GM12865 (cell line): Measurements from ENCODE around the gene RAB44.
A peak's percentile ranks its signal among the peaks of the same experiment; 100 is the strongest.
"Not testable (repeated sequence)": the region's sequence is repeated elsewhere in the genome, so short reads cannot be mapped to it uniquely, and the experiment has no call there.

ENCODE experiments used
- DNase-seq: peaks from one replicate; pipeline ENCODE4 v3.0.0; 2010; ENCODE audit warnings: low read depth
- H3K4me3 ChIP-seq: 2 replicates; pipeline ENCODE4 v1.5.1; 2011; ENCODE audit warnings: mild to moderate bottlenecking, low read depth, low read length, control low read depth
- TF ChIP-seq, protein P1 (sequence below): IDR thresholded peaks from 2 replicates; pipeline ENCODE4 v1.5.1; 2011; ENCODE audit warnings: low read length, control low read depth, low read depth, inconsistent platforms; ENCODE audit not compliant: insufficient read depth; ENCODE audit errors: missing control alignments

Gene RAB44

GRCh38 chr6:36701401-36701991 lies 3.9 kb downstream of the RAB44 start:
- no peak overlapping the region for H3K4me3 ChIP-seq
- TF ChIP-seq, protein P1, sequence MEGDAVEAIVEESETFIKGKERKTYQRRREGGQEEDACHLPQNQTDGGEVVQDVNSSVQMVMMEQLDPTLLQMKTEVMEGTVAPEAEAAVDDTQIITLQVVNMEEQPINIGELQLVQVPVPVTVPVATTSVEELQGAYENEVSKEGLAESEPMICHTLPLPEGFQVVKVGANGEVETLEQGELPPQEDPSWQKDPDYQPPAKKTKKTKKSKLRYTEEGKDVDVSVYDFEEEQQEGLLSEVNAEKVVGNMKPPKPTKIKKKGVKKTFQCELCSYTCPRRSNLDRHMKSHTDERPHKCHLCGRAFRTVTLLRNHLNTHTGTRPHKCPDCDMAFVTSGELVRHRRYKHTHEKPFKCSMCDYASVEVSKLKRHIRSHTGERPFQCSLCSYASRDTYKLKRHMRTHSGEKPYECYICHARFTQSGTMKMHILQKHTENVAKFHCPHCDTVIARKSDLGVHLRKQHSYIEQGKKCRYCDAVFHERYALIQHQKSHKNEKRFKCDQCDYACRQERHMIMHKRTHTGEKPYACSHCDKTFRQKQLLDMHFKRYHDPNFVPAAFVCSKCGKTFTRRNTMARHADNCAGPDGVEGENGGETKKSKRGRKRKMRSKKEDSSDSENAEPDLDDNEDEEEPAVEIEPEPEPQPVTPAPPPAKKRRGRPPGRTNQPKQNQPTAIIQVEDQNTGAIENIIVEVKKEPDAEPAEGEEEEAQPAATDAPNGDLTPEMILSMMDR: peak; percentile 42
- DNase-seq: peak; percentile 45

GRCh38 chr6:36702656-36703055 lies 5.0 kb downstream of the RAB44 start:
- no peak overlapping the region for H3K4me3 ChIP-seq
- TF ChIP-seq, protein P1: no peak
- no peak for DNase-seq

DNA sequence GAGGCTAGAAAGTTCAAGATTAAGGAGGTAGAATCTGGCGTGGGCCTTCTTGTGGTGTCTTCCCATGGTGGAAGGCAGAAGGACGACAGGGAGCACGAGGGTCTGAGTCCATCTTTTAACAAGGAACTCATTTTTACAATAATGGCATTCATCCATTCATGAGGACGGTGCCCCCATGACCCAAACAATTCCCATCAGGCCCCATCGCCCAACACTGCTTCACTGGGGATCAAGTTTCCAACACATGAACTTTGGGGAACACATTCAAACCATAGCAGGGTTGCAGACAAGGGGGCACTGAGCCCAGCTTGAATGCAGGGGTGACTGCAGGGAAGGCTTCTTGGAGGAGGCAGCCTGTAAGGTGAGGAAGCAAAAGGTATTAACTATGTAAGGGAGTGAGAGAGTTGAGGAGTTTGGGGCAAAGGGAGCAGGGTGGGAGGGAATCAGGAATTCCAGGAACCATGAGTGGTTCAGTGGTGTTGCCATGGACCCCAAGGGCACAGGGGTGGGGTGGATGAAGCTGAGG lies 5.5 kb downstream of the RAB44 start:
- TF ChIP-seq, protein P1: no peak

GRCh38 chr6:36703982-36704381 lies 6.4 kb downstream of the RAB44 start:
- TF ChIP-seq, protein P1: no peak
- DNase-seq: no peak
- no peak overlapping the region for H3K4me3 ChIP-seq

More for the DNA sequence above, 5.5 kb downstream of the RAB44 start:
- H3K4me3 ChIP-seq: no peak overlapping the region
- no peak for DNase-seq

- not testable (repeated sequence) for H3K4me3 ChIP-seq, DNase-seq
Measured at GRCh38 chr6:36704961-36705577, 7.4 kb downstream of the RAB44 start.

DNA sequence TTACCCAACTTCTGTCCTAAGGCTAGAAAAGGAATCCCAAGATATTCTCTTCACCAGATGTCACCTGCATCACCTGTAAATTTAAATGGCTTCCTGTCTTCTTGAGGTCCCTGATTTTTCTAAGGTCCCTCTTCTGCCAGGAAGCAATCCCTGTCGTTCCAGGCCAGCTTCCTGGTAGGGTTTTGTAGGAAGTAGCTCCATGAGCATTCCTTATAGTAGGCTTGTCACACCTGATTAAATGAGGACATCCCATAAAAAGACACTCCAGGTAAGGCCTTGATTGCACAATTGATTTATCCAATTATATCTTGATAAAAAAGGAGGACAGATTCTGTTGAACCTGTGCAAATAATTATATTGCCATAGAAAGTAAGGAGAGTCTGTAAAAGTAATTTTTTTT lies 8.7 kb downstream of the RAB44 start:
- no peak for DNase-seq
- TF ChIP-seq, protein P1: no peak
- no peak overlapping the region for H3K4me3 ChIP-seq

DNA sequence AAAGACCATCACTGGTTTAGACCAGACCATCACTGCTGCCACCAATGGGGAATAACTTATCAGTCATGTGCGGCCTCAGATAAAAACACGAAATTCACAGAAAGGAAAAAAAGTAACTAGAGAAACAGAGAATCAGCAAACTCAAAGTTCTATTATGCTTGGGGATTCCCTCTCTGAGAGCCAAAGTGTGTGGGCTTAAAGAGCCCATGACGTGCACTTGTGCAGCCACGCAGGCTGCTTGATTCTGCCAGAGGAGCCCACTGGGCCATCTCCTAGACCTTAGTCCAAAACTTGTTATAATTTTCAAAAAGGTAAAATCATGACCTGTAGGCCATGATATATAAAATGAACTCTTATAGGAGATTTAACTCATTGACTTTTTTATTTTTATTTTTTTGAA lies 15.2 kb downstream of the RAB44 start:
- DNase-seq: no peak

More for the DNA sequence above, 15.2 kb downstream of the RAB44 start:
- TF ChIP-seq, protein P1: no peak
- H3K4me3 ChIP-seq: no peak overlapping the region
